Measurements from ENCODE around the gene KRTAP10-12. TPM values are rescaled to one million over a fixed set of nuclear protein-coding genes. Genes with fewer than 3 reads are reported as not detected.

Gene KRTAP10-12
- total RNA-seq, 1 donor from 2014 or later: not detected

GRCh38 chr21:44712203-44713028 is 15.4 kb downstream of the KRTAP10-12 start:
- DNase-seq: no peak

DNA sequence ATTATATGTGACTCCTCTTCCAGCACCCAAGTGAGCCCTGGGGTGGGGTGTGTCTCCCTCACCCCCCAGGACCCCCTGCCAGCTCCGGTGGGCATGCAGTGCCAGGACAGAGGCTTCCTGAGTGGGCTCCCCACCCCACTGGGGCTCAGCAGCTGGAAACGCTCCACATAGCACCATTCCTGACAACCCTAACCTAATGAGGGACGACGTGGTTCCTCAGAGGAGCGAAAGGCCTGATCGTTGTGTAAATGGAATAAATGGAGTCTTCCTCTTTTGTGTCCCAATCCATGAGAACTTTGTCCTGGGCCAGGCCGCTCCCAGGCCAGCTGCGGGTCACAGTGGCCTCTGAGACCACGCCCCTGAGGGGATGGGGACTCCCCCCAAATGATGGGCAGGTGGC is 16.2 kb downstream of the KRTAP10-12 start:
- no peak for DNase-seq

- DNase-seq: no peak
Measured at GRCh38 chr21:44713846-44714245, 16.9 kb downstream of the KRTAP10-12 start.

DNA sequence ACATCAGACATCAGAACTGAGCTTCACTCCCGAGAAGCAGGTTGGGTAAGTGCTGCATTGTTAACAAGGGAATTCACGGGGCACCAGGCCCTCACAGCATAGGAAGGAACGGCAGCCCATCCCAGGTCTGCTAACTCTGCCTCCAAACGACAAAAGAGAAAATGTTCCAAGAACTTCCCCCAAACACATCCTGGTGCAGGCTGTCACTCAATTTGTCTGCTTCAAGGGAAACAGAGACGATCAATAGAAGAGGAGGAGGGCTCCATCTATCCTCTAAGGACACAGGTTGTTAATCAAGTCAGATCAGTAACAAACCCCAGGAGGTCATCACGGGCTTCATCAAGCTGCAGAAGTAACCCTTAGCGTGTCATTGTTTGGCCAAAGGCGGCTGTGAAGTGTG is 17.9 kb downstream of the KRTAP10-12 start:
- no peak for DNase-seq

GRCh38 chr21:44716984-44717383 is 20.0 kb downstream of the KRTAP10-12 start:
- DNase-seq: no peak

GRCh38 chr21:44718093-44718492 is 21.1 kb downstream of the KRTAP10-12 start:
- no peak for DNase-seq

DNA sequence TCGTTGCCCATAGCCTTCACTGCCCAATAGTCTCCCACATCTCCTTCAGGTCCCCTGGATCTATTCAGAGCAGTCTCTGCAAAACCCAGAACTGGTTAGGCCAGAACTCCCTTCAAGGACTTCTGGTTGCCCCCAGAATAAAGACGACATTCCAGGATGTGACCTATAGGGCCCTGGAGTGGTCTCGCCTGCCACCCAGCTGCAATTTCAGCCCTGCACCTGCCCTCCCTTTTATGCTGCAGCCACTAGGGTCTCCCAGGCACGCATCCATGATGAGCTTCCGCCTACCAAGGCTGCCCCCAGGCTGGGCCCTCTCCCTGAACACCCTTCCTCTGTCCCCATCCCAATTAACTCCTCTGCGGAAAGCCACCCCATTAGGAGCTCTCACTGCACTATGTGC is 21.6 kb downstream of the KRTAP10-12 start:
- DNase-seq: no peak

- no peak for DNase-seq
Measured at GRCh38 chr21:44720170-44720569, 23.2 kb downstream of the KRTAP10-12 start.

DNA sequence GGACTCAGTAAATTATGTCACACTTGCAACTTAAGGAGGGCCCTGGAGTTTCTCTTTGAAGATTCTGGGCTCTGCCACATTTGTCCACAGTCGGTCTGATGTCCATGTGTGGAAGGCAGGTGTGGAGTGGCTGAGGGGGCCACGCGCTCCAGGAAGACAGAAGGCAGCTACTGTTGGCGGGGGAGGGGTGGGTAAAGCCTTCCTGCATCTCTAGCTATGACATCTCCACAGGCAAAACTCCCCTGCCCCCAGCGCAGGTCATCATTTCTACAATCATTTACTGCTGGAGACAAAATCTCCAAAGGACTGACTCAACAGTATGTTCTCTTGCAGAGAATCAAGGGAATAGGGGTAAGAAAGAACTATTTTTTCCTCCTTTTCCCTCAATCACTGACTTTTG is 25.8 kb downstream of the KRTAP10-12 start:
- no peak for DNase-seq

DNA sequence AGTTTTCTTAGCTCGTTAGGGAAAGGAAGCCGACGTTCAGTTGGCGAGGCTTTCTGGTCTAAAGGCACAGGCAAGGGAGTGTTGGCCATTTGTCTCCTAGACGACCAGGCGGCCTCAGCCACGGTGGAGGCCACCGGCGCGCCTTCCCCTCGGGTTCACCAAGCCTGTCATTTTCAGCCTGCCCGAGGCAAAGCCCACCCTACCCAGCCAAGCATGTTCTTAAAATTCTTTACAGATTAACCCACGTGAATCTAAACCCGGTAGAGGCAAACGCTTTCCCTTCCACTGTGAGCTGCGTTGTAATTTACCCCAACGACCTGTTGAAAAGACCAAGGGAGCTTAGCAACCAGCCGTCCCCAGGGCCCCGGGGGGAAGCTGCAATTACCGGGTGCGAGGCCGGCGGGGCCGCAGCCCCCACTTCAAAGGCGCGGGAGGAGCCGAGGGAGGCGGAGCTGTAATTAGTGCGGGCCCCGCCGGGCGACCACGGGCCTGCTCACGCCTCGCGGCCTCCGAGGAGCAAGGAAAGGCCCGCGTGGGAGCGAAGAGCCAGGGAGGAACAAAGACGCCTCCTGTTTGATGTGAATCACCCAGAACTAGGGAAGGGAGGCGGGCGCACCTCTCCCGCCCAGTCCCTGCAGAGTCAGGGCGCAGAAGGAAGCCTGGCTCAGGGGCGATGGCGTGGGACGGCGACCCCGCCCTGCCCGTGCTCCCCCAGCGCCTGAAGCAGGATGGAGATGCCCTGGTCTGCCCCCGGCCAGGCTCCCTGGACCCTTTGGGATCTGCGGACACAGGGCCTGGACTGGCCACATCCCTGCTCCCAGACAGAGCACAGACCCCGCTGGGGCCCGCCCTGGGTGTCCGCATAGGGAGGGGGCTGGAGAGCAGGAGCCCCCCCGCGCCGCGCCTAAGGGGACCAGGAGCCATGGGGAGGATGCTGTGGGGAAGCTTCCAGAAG is 26.5 kb downstream of the KRTAP10-12 start:
- peak; percentile 12 for DNase-seq

DNA sequence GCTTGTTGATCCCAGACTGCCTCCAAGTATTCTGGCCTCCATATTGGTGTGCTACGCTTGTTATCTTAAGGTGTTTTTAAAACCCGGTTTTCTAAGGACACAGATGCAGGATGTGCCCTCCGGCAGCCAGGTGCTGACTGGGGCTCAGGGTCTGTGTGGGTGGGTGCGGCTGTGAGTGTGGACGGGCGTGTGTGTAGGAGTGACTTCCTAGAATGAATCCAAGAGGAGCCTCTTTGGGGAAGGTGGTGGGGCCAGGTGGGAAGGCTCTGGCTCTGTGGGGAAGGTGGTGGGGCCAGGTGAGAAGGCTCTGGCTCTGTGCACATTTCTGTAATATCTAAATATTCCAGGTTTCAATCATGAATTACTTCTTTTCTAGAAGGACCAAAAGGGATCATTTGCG is 27.2 kb downstream of the KRTAP10-12 start:
- DNase-seq: no peak

DNA sequence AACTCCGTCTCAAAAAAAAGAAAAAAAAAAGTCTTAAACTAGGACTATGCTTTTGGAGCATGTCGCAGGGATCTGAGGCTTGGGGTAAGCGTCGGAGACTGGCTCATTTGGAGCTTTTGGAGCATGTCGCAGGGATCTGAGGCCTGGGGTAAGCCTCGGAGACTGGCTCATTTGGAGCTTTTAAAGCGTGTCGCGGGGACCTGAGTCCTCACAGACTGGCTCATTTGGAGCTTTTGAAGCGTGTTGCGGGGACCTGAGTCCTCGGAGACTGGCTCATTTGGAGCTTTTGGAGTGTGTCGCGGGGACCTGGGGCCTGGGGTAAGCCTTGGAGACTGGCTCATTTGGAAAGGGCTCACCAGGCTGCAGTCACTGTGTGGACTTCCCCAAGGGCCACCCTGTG is 28.0 kb downstream of the KRTAP10-12 start:
- no peak for DNase-seq

DNA sequence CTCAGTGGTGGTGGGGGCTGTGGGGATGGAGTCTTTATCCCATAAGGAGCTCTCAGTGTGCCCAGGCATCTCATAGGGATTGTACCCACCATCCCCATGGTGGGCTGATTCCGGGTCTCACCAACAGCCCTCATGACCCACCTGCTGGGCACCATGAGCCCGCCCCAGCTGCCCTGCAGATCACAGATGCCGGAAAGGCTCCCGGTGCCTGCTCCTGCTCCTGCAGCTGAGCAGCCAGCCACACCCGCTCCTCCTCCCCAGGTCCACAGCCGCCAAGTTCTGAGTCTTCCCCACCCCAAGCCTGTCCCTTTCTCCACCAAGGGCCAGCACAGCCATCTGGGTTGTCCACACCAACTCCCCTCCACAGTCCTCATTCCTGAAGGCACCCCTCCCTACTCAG is 29.9 kb downstream of the KRTAP10-12 start:
- DNase-seq: no peak

- no peak for DNase-seq
Measured at GRCh38 chr21:44727321-44727720, 30.3 kb downstream of the KRTAP10-12 start.

DNA sequence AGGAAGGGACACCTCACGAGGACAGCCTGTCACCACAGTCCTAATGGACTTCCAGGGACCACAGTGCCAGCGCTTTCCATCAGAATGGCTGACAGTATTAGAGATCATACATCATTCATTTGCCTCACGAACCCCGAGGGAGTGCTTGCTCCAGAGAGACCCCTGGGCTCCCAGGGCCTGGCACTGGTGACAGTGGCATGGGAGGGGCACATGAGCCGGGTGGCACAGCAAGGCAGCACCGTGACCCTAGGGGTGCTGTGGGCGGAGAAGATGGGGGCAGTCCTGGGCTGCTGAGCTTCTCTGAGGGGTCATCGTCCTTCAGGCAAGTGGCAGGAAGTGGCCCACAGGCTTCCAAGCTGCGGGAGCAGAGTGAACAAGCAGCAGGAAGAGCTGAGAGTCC is 30.8 kb downstream of the KRTAP10-12 start:
- no peak for DNase-seq

GRCh38 chr21:44728716-44729115 is 31.7 kb downstream of the KRTAP10-12 start:
- no peak for DNase-seq

GRCh38 chr21:44729336-44730027 is 32.5 kb downstream of the KRTAP10-12 start:
- DNase-seq: no peak

DNA sequence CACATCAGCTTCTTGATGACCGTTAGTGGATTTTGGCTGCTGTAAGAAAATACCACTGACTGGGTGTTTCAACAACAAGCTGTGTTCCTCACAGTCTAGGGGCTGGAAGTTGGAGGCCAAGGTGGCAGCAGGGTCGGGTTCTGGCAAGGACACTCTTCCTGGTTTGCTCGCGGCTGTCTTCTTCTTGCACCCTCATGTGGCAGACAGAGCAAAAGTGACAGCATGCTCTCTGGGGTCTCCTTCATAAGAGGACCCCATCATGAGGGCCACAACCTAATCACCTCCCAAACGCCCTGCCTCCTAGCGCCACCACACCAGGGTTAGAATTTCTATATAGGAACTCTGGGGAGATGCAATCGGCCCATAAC is 33.0 kb downstream of the KRTAP10-12 start:
- no peak for DNase-seq

GRCh38 chr21:44730951-44731579 is 34.1 kb downstream of the KRTAP10-12 start:
- peak; percentile 27 for DNase-seq

DNA sequence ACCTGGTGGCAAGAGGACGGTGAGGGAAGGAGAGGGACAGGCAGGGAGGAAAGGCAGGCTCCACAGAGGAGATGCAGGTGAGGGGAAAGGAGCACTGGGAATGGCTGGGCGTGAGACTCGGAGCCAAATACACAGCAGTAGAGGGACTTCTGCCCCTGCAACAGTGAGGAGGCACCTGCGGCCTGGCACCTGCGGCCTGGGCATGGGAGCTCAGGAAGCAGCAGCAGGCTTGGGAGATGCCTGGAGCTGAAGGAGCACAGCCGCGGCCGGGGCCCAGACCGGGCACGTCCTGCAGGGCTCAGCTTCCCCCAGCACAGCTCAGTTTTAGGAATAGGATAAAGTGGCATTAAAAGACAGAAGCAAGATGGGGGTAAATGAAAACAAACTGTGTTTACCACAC is 35.3 kb downstream of the KRTAP10-12 start:
- DNase-seq: no peak

DNA sequence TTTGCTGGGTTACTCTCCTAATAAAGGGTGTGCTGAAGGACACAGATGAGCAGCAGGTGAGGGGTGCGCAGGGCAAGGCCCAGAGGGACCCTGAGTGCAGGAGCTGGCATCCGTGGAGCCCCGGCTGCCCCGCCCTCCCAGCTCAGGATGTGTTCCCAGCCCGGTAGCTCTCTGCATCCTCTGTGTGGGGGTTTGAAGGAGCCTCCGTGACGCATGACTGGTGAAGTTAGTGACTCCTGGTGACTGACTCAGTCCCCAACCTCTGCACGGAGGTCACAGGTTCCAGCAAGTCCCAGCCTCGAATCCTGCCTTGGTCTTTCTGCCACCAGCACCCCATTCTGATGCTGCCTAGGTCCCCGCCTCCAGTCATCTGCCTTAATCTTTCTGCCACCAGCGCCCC is 36.0 kb downstream of the KRTAP10-12 start:
- DNase-seq: no peak

- DNase-seq: no peak
Measured at GRCh38 chr21:44734026-44734745, 37.2 kb downstream of the KRTAP10-12 start.
